Adrenal gland (tissue), 5 donors: Measurements from ENCODE around the gene TRAF1.

Source experiments
- CTCF ChIP-seq, 6 experiments: fragments of 450-650 bp in 4 of 6; fragments of 200-600 bp in 2 of 6; sonication (generic) in 1 of 6; IDR thresholded peaks; 1 replicate in 5 of 6; 2 replicates in 1 of 6; pipeline versions ENCODE4 v1.5.1 to v1.8.0; 2016 to 2021; ENCODE audit warnings: antibody characterized with exemption in 6 of 6, mild to moderate bottlenecking in 2 of 6, moderate library complexity in 1 of 6
- POLR2A ChIP-seq, 2 donors: fragments of 450-650 bp; IDR thresholded peaks; one replicate each; pipeline ENCODE4 v1.6.1; 2017; ENCODE audit warnings: antibody characterized with exemption in 2 of 2, mild to moderate bottlenecking in 2 of 2, moderate library complexity in 1 of 2
- donor health status: DM: no; HTN: no; CAD: no.

GRCh38 chr9:120876842-120877240 is 49.8 kb downstream of the TRAF1 start, which contains the start of gene PHF19:
- TF ChIP-seq CTCF (IDR thresholded peaks at IDR 0.05), result no peak
- no peak for TF ChIP-seq POLR2A (IDR thresholded peaks at IDR 0.05)
